HG03354 (cell line): ENCODE measurements around the gene WDR45.

ENCODE experiments used
- ATAC-seq: cut with Tn5 transposase; IDR thresholded peaks from one replicate; pipeline ENCODE4 v1.9.1; 2021; ENCODE audit warnings: mild to moderate bottlenecking; ENCODE audit not compliant: unreplicated experiment, poor library complexity, severe bottlenecking

WDR45 gene

DNA sequence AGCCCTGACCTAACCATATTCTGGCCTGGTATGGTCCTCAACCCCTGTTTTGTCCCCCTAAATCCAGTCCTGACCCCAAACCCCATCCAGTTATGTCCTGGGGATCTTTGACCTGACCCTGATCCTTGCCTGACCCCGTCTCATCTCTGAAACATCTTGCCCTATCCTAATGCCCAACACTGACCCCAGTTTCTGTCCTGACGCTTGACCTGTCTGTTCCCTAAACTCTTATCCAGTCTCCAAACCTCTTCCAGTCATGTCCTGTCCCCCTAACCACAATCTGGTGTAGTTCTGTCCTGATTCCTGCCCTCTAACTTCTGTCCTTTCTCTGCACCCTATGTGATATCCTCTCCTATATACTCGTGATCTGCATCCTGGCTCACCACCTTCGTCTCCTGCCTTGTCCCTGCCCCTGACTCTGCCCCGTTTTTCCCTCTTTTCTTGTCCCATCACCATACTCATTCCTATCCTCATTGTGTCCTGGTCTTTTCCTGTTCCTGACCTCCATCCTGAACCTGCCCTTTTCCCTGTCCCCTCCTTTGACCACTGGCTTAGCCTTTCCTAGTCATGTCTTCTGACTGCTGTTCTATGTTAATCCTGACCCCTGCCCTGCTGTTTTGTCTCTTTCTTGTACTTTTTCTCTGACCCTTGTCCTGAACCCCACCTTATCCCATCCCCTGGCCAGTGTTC is 25.5 kb downstream of the WDR45 start:
- no peak for ATAC-seq

- ATAC-seq, result no peak
Measured at GRCh38 chrX:49053223-49054072, 26.2 kb downstream of the WDR45 start.

GRCh38 chrX:49043987-49044281 is 35.8 kb downstream of the WDR45 start:
- ATAC-seq, result no peak

DNA sequence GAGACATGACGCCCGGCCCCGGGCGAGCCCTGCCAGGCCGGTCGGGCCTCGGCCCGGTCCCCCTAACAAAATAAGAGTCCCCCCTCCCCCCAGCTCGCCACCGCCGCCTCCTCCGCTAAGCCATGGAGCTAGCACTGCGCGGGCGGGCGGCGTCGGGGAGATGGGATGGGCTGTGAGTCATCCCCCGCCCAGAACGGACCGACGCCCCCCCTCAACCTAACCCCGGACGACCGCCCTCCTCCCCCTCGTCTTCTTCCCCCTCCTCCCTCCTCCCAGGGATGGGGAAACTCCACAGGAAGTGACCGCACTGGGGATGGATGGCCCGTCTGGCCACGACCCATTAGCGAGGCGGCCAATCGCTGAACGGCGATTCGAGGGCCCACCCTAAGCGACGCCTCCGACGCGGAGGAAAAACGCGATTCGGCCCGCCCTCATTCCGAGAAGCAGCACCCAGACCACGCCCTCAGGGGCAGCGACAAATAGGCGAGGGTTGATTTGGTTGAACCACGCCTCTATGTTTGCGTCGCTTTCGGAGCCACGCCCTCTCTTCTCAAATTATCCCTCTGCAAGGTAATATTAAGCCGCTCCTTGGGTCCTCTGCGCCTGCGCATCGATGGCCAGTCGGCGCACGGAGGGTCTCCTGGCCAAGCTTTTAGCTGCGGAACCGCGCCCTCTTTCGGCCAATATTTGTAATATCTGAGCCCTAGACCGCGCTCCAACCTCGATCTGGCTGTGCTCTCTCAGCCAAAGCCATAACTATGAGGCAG is 36.3 kb downstream of the WDR45 start, which contains the start of gene TFE3:
Gene TFE3, minus strand, starts transcription at position 138 of the 767 bp plus-strand sequence. Its CDS starts 131 bp downstream, at position 7.
- ATAC-seq, result peak; percentile 87

DNA sequence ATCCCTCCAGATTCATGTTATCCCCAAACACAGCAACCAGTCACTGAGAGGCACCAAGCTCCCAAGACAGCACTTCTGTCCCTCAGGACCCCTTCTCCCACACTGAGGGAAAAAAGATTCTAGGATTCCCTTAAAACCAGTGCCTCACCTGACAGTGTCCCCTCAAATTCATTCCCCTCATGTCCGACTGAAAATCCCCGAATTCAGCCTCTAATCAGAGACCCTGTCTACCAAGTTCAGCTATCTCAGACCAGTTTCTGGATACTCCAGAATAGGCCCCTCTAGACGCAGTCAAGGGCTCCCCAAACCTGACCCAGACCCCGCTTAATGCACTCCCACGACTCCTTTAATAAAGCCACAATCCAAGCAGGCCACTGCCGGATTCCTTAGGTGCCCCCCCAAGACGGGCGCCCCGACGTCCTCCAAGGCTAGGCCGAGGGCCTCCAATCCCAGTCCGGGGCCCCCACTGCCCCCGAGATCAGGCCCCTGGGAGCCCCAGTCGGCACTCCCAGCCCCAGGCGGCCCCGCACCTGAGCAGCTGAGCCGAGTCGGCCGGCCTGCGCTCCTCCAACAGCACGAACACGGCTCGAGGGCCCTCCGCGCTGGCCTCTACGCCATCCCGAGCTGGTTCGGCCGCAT is 37.0 kb downstream of the WDR45 start:
- peak; percentile 13 for ATAC-seq

- ATAC-seq, result no peak
Measured at GRCh38 chrX:49041744-49042580, 37.7 kb downstream of the WDR45 start.

- no peak for ATAC-seq
Measured at GRCh38 chrX:49040376-49040955, 39.2 kb downstream of the WDR45 start.

GRCh38 chrX:49039598-49040375 is 39.9 kb downstream of the WDR45 start:
- ATAC-seq, result no peak

DNA sequence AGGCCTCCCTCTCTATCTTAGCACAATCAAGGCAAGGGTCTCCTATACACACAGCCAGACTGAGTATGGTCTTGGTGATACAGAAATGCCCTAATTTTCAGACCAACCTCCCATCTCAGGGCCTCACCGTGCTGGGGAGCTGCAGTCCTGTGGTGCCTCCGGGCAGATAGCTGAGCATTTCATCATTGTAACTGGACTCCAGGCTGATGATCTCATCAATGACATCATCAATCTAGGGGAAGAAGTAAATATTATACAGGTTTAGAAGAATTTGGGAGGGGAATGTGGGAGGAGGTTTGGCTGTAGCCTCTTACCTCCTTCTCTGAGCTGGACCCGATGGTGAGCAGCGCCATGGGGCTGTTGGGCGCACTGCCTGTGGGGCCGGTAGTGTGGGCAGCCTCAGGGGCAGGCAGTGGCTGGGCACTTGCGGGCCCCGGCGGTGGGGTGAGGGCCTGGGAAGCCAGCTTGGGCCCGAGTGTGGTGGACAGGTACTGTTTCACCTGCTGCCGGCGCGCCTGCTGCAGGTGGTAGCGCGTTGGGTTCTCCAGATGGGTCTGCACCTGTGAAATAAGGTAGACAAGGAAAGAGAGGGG is 41.7 kb downstream of the WDR45 start:
- ATAC-seq, result no peak

- no peak for ATAC-seq
Measured at GRCh38 chrX:49030283-49030682, 49.4 kb downstream of the WDR45 start.

- ATAC-seq, result no peak
Measured at GRCh38 chrX:49029876-49030275, 49.8 kb downstream of the WDR45 start.
